ENCODE measurements around the gene ITIH5. TPM values are rescaled to one million over a fixed set of nuclear protein-coding genes. Genes with fewer than 3 reads are reported as not detected.

The ITIH5 gene
- polyA plus RNA-seq, 1 experiment = 10.3 TPM

GRCh38 chr10:7585228-7585627 is 81.5 kb downstream of the ITIH5 start:
- H3K4me3 ChIP-seq (ENCODE audit: low read depth, low read length) = no peak overlapping the region
- H3K27me3 ChIP-seq (ENCODE audit: control insufficient read depth, insufficient read depth, low read length) = no peaks in the 10 kb centered on the region
- no peak for TF ChIP-seq CTCF (IDR thresholded peaks at IDR 0.05; ENCODE audit: insufficient read depth, low read depth, low read length)
- ChIA-PET POLR2A (no interaction called here), CTCF (no interaction called here)
- H3K36me3 ChIP-seq (ENCODE audit: control insufficient read depth, insufficient read depth, low read length) = no peaks in the 10 kb centered on the region
- DNase-seq (ENCODE audit: low read depth) = no peak

GRCh38 chr10:7583626-7584025 is 83.1 kb downstream of the ITIH5 start:
- Histone ChIP-seq H3K4me3 (ENCODE audit: low read depth, low read length) (no peak overlapping the region), H3K27me3 (ENCODE audit: control insufficient read depth, insufficient read depth, low read length) (no peaks in the 10 kb centered on the region), H3K36me3 (ENCODE audit: control insufficient read depth, insufficient read depth, low read length) (no peaks in the 10 kb centered on the region)
- no peak for TF ChIP-seq CTCF (IDR thresholded peaks at IDR 0.05; ENCODE audit: insufficient read depth, low read depth, low read length)
- POLR2A ChIA-PET = no interaction called here
- DNase-seq (ENCODE audit: low read depth) = no peak
- CTCF ChIA-PET = no interaction called here

- ChIA-PET CTCF (interaction anchor here (1.2 kb wide), 1 partner anchor 13 kb away, joined by 3 read pairs; no protein-coding TSS in a partner anchor), POLR2A (no interaction called here)
- Histone ChIP-seq H3K4me3 (ENCODE audit: low read depth, low read length) (no peak overlapping the region), H3K27me3 (ENCODE audit: control insufficient read depth, insufficient read depth, low read length) (no peaks in the 10 kb centered on the region), H3K36me3 (ENCODE audit: control insufficient read depth, insufficient read depth, low read length) (no peaks in the 10 kb centered on the region)
- no peak for TF ChIP-seq CTCF (IDR thresholded peaks at IDR 0.05; ENCODE audit: insufficient read depth, low read depth, low read length)
- no peak for DNase-seq (ENCODE audit: low read depth)
Measured at GRCh38 chr10:7580520-7580919, 86.2 kb downstream of the ITIH5 start.

- ChIA-PET POLR2A (no interaction called here), CTCF (no interaction called here)
- no peak for DNase-seq (ENCODE audit: low read depth)
Measured at GRCh38 chr10:7579681-7580080, 87.1 kb downstream of the ITIH5 start.

GRCh38 chr10:7577579-7577978 is 89.2 kb downstream of the ITIH5 start:
- Histone ChIP-seq H3K36me3 (ENCODE audit: control insufficient read depth, insufficient read depth, low read length) (no peaks in the 10 kb centered on the region), H3K4me3 (ENCODE audit: low read depth, low read length) (no peak overlapping the region), H3K27me3 (ENCODE audit: control insufficient read depth, insufficient read depth, low read length) (no peaks in the 10 kb centered on the region)
- TF ChIP-seq CTCF (IDR thresholded peaks at IDR 0.05; ENCODE audit: insufficient read depth, low read depth, low read length) = no peak
- CTCF ChIA-PET = interaction anchor here (1.9 kb wide), 1 partner anchor 8 kb away, joined by 6 read pairs; no protein-coding TSS in a partner anchor
- DNase-seq (ENCODE audit: low read depth) = no peak
- POLR2A ChIA-PET = no interaction called here

More at GRCh38 chr10:7579681-7580080, 87.1 kb downstream of the ITIH5 start:
- H3K4me3 ChIP-seq (ENCODE audit: low read depth, low read length) = no peak overlapping the region
- H3K36me3 ChIP-seq (ENCODE audit: control insufficient read depth, insufficient read depth, low read length) = no peaks in the 10 kb centered on the region
- no peaks in the 10 kb centered on the region for H3K27me3 ChIP-seq (ENCODE audit: control insufficient read depth, insufficient read depth, low read length)
- TF ChIP-seq CTCF (IDR thresholded peaks at IDR 0.05; ENCODE audit: insufficient read depth, low read depth, low read length) = no peak

Measured in BJ (cell line).